ENCODE data around the gene HNRNPA3. TPM values are rescaled to one million over a fixed set of nuclear protein-coding genes. Genes with fewer than 3 reads are reported as not detected.

Gene HNRNPA3
- total and polyA plus RNA-seq, 10 of the 15 experiments (the other 5 are each of a cell fraction or from before 2014, with no cell fraction given) = 40.4 to 343 (median 206) TPM

DNA sequence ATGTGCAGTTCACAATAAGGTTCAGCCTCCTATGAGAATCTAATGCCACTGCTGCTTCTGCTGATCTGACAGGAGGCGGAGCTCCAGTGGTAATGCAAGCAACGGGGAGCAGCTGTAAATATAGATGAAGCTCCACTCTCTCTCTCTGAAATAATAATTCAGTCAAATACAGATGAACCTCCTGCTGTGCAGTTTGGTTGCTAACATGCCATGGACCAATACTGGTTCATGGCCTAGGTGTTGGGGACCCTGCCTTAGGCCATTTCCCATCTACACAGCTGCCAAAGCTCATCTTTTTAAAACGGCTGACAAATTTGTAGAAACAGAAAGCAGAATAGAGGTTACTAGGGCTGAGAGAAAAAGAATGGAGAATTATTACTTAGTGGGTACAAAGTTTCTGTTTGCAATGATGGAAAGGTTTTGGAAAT, 10.7 kb upstream of the HNRNPA3 start (continued):
- TF ChIP-seq MLLT1 (IDR thresholded peaks at IDR 0.05) = no peak
- TF ChIP-seq, protein P1, sequence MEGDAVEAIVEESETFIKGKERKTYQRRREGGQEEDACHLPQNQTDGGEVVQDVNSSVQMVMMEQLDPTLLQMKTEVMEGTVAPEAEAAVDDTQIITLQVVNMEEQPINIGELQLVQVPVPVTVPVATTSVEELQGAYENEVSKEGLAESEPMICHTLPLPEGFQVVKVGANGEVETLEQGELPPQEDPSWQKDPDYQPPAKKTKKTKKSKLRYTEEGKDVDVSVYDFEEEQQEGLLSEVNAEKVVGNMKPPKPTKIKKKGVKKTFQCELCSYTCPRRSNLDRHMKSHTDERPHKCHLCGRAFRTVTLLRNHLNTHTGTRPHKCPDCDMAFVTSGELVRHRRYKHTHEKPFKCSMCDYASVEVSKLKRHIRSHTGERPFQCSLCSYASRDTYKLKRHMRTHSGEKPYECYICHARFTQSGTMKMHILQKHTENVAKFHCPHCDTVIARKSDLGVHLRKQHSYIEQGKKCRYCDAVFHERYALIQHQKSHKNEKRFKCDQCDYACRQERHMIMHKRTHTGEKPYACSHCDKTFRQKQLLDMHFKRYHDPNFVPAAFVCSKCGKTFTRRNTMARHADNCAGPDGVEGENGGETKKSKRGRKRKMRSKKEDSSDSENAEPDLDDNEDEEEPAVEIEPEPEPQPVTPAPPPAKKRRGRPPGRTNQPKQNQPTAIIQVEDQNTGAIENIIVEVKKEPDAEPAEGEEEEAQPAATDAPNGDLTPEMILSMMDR (IDR thresholded peaks at IDR 0.05 in 2 of 3, conservative IDR thresholded peaks at IDR 0.05 in 1 of 3; ENCODE audit: control insufficient read depth in 2 of 3, extremely low read depth in 1 of 3, insufficient read depth in 1 of 3, low read depth in 3 of 3, low read length in 3 of 3) = no peak
- TF ChIP-seq NR2C2 (IDR thresholded peaks at IDR 0.05; ENCODE audit: borderline replicate concordance, control insufficient read depth, insufficient read length, low read depth) = no peak
- TF ChIP-seq MAX (IDR thresholded peaks at IDR 0.05; ENCODE audit: low read depth, low read length) = no peak
- TF ChIP-seq NFXL1 (IDR thresholded peaks at IDR 0.05; ENCODE audit: borderline replicate concordance) = no peak
- no peak for TF ChIP-seq BHLHE40 (IDR thresholded peaks at IDR 0.05; ENCODE audit: borderline replicate concordance in 1 of 2, low read depth in 2 of 2, low read length in 1 of 2)

- no peak overlapping the region for H3K27ac ChIP-seq (ENCODE audit: control insufficient read depth, insufficient read depth)
- whole genome bisulfite sequencing (ENCODE audit: insufficient coverage, insufficient replicate concordance, low lambda C conversion rate, missing lambda C conversion rate) = 80% methylated on average over 3 of the region's 3 CpGs
- TF ChIP-seq PRDM15 (CRISPR knock-in tag; IDR thresholded peaks at IDR 0.05) (no peak), SIX5 (IDR thresholded peaks at IDR 0.05; ENCODE audit: low read depth, low read length, severe bottlenecking) (no peak)
- no peak for ATAC-seq
- H3K4me3 ChIP-seq = no peak overlapping the region
- no peak overlapping the region for H3K4me2 ChIP-seq (ENCODE audit: control insufficient read depth, insufficient read depth)
- H3K4me1 ChIP-seq (ENCODE audit: control insufficient read depth, insufficient read depth, low read length) = peaks cover 16% of the 10 kb centered on the region
- BruUV-seq (replicated peaks) = no TSS peak
- no peaks in the 10 kb centered on the region for H3K9me3 ChIP-seq (replicated peaks; ENCODE audit: control insufficient read depth, insufficient read depth, low read length)
- no peaks in the 10 kb centered on the region for H3K27me3 ChIP-seq (replicated peaks in 1 of 2; ENCODE audit: control insufficient read depth in 2 of 2, insufficient read depth in 2 of 2, low read length in 1 of 2)
- H3K79me2 ChIP-seq (ENCODE audit: control insufficient read depth, insufficient read depth, low read length) = no peaks in the 10 kb centered on the region; the same call in 1 of the 2 replicates
- no peaks in the 10 kb centered on the region for H4K20me1 ChIP-seq (ENCODE audit: control insufficient read depth, insufficient read depth)
- DNase-seq (ENCODE audit: low read depth, low spot score) = no peak
- RAD21 ChIA-PET (ENCODE audit: unreplicated experiment) = no interaction called here
- intact Hi-C loops (cut with micrococcal nuclease; ENCODE audit: unreplicated experiment) = no loop called here
- CTCF ChIA-PET = interaction anchor here (0.8 to 1.0 kb wide), 3 partner anchors 9 to 39 kb away, joined by 3 to 4 read pairs (median 4); no protein-coding TSS in a partner anchor
- in situ Hi-C loops (cut with MboI) = no loop called here
- H3K9ac ChIP-seq (ENCODE audit: control insufficient read depth, insufficient read depth, low read length) = no peak overlapping the region
- POLR2A ChIA-PET = interaction anchor here (0.6 to 1.2 kb wide), 2 partner anchors 61 to 185 kb away, joined by 5 to 6 read pairs; no protein-coding TSS in a partner anchor
- H2AFZ ChIP-seq (ENCODE audit: control insufficient read depth, low read depth, low read length) = no peak overlapping the region
- H3K36me3 ChIP-seq (ENCODE audit: control insufficient read depth in 2 of 2, insufficient read depth in 2 of 2, low read length in 1 of 2) = no peaks in the 10 kb centered on the region
- SMC1A ChIA-PET (ENCODE audit: uncharacterized antibody, unreplicated experiment) = interaction anchor here (0.6 to 1.3 kb wide), 2 partner anchors 39 to 92 kb away, joined by 3 to 4 read pairs; no protein-coding TSS in a partner anchor
- FAIRE-seq = no peak
Measured at GRCh38 chr2:177204417-177204816, 8.2 kb upstream of the HNRNPA3 start.
